Raji (cell line): ENCODE data around the gene G6PD.

ENCODE experiments used
- POLR2A ChIP-seq: IDR thresholded peaks from 2 replicates; pipeline ENCODE4 v1.6.1; 2011; ENCODE audit warnings: low read depth, low read length, control low read depth; ENCODE audit not compliant: insufficient read depth

Gene G6PD

GRCh38 chrX:154540897-154541535, 5.6 kb downstream of the G6PD start:
- TF ChIP-seq POLR2A: no peak

GRCh38 chrX:154539077-154539476, 7.6 kb downstream of the G6PD start:
- TF ChIP-seq POLR2A: no peak

GRCh38 chrX:154535892-154536291, 10.8 kb downstream of the G6PD start:
- TF ChIP-seq POLR2A: no peak

DNA sequence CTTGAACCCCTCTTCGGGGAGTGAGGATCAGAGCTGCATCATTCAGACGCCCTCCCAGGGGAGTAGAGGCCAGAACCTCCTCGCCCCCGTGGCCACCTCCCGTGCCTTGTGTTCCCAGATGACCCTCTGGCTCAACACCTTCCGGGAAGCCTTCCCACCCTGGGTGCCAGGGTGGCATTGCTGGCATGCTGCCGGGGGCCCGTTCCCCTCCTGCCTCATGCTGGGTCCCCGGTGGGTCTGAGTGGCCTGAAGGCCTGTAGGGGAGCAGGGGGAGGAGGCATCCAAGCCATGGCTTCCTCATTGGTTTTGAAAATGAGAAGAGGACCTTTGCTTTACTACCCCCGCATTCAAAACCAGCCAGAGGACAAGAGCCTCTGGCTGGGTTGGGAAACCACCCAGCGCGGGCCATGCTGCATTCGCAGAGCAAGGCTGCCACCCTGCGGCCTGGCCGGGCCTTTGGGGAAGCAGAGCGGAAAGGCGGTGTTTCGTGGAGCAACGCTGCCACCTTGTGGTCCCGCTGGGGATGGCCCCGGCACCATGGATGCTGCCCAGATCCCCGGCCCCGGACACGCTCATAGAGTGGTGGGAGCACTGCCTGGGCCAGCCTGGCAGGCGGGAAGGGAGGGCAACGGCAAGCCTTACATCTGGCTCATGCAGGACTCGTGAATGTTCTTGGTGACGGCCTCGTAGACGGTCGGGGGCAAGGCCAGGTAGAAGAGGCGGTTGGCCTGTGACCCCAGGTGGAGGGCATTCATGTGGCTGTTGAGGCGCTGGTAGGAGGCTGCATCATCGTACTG, 11.9 kb downstream of the G6PD start:
- peak; percentile 33; the same call in 1 of the 2 replicates for TF ChIP-seq POLR2A

DNA sequence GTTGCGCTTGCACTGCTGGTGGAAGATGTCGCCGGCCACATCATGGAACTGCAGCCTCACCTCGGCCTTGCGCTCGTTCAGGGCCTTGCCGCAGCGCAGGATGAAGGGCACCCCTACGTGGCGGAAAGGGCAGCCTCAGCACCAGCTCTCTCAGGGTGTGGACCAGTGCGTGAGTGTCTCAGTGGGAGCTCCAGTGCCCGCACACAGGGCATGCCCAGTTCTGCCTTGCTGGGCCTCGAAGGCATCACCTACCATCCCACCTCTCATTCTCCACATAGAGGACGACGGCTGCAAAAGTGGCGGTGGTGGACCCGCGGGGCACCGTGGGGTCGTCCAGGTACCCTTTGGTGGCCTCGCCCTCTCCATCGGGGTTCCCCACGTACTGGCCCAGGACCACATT, 14.0 kb downstream of the G6PD start:
- TF ChIP-seq POLR2A: no peak

DNA sequence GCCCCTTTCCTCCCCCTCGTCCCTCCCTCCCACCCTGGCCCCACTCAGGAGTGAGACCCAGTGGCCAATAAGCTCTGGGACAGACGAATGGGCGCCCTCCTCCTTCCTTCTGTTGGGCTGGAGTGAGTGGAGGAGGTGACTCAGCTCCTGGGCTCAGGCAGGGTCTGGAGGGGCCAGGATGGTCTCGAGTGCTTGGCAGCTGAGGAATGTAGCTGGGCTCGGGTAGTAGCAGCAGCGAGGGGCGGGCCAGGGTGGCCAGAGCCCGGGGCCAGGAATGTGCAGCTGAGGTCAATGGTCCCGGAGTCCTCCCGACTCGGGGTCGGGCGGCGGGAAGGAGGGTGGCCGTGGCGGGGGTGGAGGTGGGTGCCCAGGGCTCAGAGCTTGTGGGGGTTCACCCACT, 15.0 kb downstream of the G6PD start:
- no peak for TF ChIP-seq POLR2A

DNA sequence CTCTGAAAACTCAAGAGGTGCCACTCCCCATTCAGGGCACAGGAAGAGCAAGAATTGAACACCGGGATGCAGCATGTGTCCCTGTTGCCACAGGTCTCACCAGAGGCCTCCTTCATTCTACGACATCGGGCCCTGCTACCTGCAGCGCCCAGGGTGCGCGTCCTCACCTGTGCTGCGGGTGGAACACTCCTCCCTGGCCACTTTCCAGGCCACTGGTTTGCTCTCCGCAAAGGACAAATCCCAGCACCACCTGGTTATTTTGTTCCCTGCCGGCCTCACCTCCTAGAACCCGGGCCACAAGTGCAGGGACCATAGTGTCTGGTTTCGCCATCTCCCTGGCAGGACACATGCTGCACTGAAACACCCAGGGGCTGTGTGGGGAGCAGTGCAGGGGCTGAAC, 16.4 kb downstream of the G6PD start:
- no peak for TF ChIP-seq POLR2A

- TF ChIP-seq POLR2A: no peak
Measured at GRCh38 chrX:154529206-154529612, 17.4 kb downstream of the G6PD start.

DNA sequence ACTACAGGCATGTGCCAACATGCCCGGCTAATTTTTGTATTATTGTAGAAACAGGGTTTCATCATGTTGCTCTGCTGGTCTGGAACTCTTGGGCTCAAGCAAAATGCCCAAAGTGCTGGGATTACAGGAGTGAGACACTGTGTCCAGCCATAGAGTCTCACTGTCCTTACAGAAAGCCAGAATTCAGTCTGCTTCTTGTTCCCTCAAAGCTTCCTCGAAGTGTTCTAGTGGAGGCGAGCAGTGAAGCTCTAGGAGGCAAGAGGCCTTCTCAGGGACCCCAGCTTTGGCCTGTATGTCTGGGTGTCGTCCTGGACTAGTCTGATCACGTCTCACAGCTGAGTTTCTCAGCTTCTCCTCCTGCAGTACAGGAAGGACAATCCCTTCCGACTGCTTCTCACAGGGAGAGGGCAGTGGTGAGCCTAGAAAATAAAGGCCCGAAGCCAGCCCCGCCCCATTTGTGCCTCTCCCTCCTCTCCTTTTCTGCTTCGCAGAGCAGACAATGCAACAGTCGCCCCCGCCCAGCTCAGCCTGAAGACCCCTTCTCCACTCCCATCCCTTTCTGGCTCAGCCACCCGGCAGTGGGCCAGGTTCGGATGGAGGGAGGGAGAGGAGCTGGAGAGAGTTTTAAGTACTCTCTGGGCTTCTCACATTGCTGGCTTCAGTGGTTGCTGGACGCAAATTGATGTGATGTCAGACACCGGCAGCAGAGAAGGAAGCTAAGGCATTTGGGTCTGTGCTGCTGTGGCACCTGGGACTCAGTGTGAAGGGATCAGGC, 19.6 kb downstream of the G6PD start:
- TF ChIP-seq POLR2A: 0 out of 2 replicates have a peak, but pooled peaks have one; percentile 29

GRCh38 chrX:154525606-154526490, 20.8 kb downstream of the G6PD start:
- TF ChIP-seq POLR2A: no peak

- no peak for TF ChIP-seq POLR2A
Measured at GRCh38 chrX:154519389-154519788, 27.3 kb downstream of the G6PD start.

DNA sequence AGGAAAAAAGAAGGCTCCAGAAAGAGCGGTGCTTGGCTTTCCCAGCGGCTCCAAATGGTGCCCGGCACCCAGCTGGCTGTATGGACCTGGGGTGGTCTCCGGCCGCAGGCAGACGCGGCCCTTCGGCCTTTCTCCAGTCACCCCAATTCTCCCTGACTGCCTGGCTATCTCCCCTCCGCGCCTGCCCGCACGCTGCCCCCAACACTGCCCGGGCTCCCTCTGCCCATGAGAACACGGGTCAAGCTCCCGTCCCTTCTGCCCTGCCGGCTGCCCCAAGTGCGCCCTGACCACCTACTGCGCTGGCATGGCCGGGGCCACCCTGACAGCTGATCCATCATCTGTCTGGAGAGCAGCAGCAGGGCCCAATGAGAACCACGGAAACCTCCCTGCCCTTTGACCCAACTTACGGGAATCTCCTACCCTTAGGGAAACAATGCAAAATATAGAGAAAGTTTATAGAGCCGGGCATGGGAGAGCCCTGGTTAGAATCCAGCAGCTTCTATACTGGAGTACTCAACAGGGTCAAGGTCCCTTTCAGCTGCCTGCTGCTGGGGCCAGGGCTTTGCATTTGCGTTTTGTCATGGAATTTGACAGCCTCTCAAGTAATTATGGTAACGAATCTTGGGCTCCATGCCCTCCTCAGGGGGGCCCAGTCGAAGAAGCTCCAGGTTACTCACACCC, 29.4 kb downstream of the G6PD start:
- TF ChIP-seq POLR2A: no peak

DNA sequence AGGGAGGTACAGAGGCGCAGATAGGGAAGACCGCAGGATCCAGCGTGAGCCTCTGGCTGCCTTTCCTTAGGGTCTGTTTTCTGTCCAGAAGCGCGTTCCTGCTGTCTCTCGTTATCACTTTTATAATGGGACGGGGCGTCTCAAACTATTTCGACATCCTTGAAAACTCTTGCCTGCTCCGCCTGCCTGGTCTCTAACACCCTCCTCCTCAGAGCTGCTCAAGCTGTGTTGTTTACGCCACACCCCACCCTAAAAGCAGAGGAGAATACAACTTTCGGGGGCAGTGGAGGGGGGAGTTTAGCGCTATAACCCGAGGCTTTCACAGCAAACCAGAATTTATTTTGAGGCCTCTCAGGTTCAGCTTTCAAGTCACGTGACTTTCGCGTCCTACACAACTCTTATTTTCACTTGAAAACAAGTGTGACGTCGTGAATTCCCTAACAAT, 30.0 kb downstream of the G6PD start:
- TF ChIP-seq POLR2A: no peak
